ENCODE data around the gene HADH.

Gene HADH

GRCh38 chr4:107989162-107989536 lies 540 bp upstream of the HADH start:
- no peak for TF ChIP-seq CTCF (IDR thresholded peaks at IDR 0.05)

GRCh38 chr4:107991945-107992630 lies 2.4 kb downstream of the HADH start:
- no peak for TF ChIP-seq CTCF (IDR thresholded peaks at IDR 0.05)

GRCh38 chr4:107993969-107994368 lies 4.3 kb downstream of the HADH start:
- TF ChIP-seq CTCF (IDR thresholded peaks at IDR 0.05): no peak

- no peak for TF ChIP-seq CTCF (IDR thresholded peaks at IDR 0.05)
Observed at GRCh38 chr4:107994894-107995293, 5.2 kb downstream of the HADH start.

GRCh38 chr4:107996949-107997788 lies 7.5 kb downstream of the HADH start:
- no peak for TF ChIP-seq CTCF (IDR thresholded peaks at IDR 0.05)

- TF ChIP-seq CTCF (IDR thresholded peaks at IDR 0.05): no peak
Observed at GRCh38 chr4:107997794-107998193, 8.1 kb downstream of the HADH start.

GRCh38 chr4:107999932-108000539 lies 10.3 kb downstream of the HADH start:
- TF ChIP-seq CTCF (IDR thresholded peaks at IDR 0.05): no peak

Data from LNCAP (cell line).